ENCODE data around the gene CLCA2. TPM values are rescaled to one million over a fixed set of nuclear protein-coding genes. Genes with fewer than 3 reads are reported as not detected.

CLCA2 gene
- total and polyA plus RNA-seq, 2 of the 8 experiments (the other 6 are each of a cell fraction or from before 2014, with no cell fraction given), result not detected

DNA sequence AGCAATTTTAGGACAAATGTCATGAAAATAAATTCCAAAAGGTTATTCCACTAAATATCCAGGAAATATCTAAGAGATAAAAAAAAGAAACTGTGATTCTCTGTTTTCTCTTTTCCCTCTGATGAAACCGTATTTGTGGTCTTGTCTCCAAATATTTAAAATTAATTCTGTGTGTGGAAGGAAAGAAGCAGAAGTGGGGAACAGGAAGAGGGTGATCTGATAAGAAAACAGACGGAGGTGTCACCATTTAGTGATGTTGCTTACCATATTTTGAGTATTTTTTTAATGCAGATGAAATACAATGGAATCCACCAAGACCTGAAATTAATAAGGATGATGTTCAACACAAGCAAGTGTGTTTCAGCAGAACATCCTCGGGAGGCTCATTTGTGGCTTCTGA, 74.3 kb downstream of the CLCA2 start:
- no peak overlapping the region for H3K4ac ChIP-seq (replicated peaks; ENCODE audit: insufficient read length, low read depth, low read length)
- H3K4me1 ChIP-seq (replicated peaks in 1 of 4; ENCODE audit: control insufficient read depth in 3 of 4, insufficient read depth in 4 of 4, low read length in 3 of 4), result peaks cover 1 to 11% (median 5%) of the 10 kb centered on the region in 4 experiments
- no peak overlapping the region for H3K4me3 ChIP-seq (ENCODE audit: extremely low read depth in 1 of 4, insufficient read depth in 2 of 4, low read depth in 3 of 4, low read length in 4 of 4)
- no peak overlapping the region for H4K5ac ChIP-seq (ENCODE audit: insufficient read length, low read depth, low read length)
- POLR2A ChIA-PET (ENCODE audit: partially characterized antibody), result no interaction called here
- H4K20me1 ChIP-seq (replicated peaks in 1 of 2; ENCODE audit: control insufficient read depth in 1 of 2, insufficient read depth in 2 of 2, low read length in 2 of 2), result no peaks in the 10 kb centered on the region
- no peak overlapping the region for H2BK20ac ChIP-seq (ENCODE audit: low read length)
- no peaks in the 10 kb centered on the region for H3K27me3 ChIP-seq (replicated peaks in 1 of 4; ENCODE audit: control insufficient read depth in 3 of 4, extremely low read depth in 1 of 4, insufficient read depth in 3 of 4, low read length in 3 of 4)
- no peak overlapping the region for H3K14ac ChIP-seq (ENCODE audit: insufficient read length)
- H3K9ac ChIP-seq (replicated peaks in 1 of 4; ENCODE audit: extremely low read depth in 1 of 4, low read depth in 3 of 4, low read length in 3 of 4), result no peak overlapping the region
- H3K79me2 ChIP-seq (ENCODE audit: control insufficient read depth in 1 of 2, insufficient read depth in 2 of 2, low read length in 2 of 2), result no peaks in the 10 kb centered on the region
- no peak overlapping the region for H2BK120ac ChIP-seq (replicated peaks; ENCODE audit: low read depth, low read length)
- H4K91ac ChIP-seq (replicated peaks; ENCODE audit: insufficient read length, low read length), result no peak overlapping the region
- FAIRE-seq (no peak), DNase-seq (ENCODE audit: low read depth in 1 of 2, low spot score in 2 of 2) (no peak)
- no peak overlapping the region for H2BK12ac ChIP-seq (ENCODE audit: low read depth, low read length)
- no peak overlapping the region for H2AFZ ChIP-seq (ENCODE audit: low read length)
- no peak overlapping the region for H3K23ac ChIP-seq (ENCODE audit: insufficient read length)
- no peak overlapping the region for H2BK5ac ChIP-seq (ENCODE audit: low read depth, low read length)
- H4K8ac ChIP-seq (ENCODE audit: extremely low read depth, insufficient read depth, low read length), result no peak overlapping the region
- H3K79me1 ChIP-seq (ENCODE audit: low read depth, low read length), result no peaks in the 10 kb centered on the region
- H3K23me2 ChIP-seq (ENCODE audit: low read depth, low read length), result no peaks in the 10 kb centered on the region
- H3K27ac ChIP-seq (ENCODE audit: low read depth, low read length), result no peak overlapping the region
- H3K4me2 ChIP-seq (ENCODE audit: insufficient read depth in 1 of 2, low read depth in 2 of 2, low read length in 2 of 2), result no peak overlapping the region
- 79% methylated on average over 3 of the region's 3 CpGs; no CpG with 5 or more reads in 1 of the 2 experiments for WGBS, 2 experiments (ENCODE audit: extremely low coverage in 1 of 2, insufficient coverage in 1 of 2, insufficient read length in 1 of 2, insufficient replicate concordance in 2 of 2, low coverage in 1 of 2, low lambda C conversion rate in 2 of 2, missing lambda C conversion rate in 1 of 2)
- peaks cover 0 to 7% of the 10 kb centered on the region in 2 experiments; a peak in 2 of 4 replicates for H3K9me3 ChIP-seq (ENCODE audit: insufficient read depth in 2 of 2, low read depth in 1 of 2, low read length in 1 of 2)
- CTCF ChIA-PET (ENCODE audit: partially characterized antibody), result interaction anchor here (0.6 to 3.4 kb wide), 11 partner anchors 14 to 804 kb away, joined by 3 to 45 read pairs (median 6); no protein-coding TSS in a partner anchor
- H2BK15ac ChIP-seq (ENCODE audit: low read length), result no peak overlapping the region
- no peak overlapping the region for H2AK5ac ChIP-seq (ENCODE audit: low read depth, low read length)
- H3K36me3 ChIP-seq (ENCODE audit: control insufficient read depth in 2 of 4, insufficient read depth in 4 of 4, low read length in 3 of 4), result no peaks in the 10 kb centered on the region
- H3K56ac ChIP-seq (replicated peaks; ENCODE audit: insufficient read length, low read depth, low read length), result no peak overlapping the region
- no peak overlapping the region for H3K18ac ChIP-seq (ENCODE audit: extremely low read depth, low read length)
- TF ChIP-seq EZH2 (IDR thresholded peaks at IDR 0.05; ENCODE audit: low read depth, low read length, severe bottlenecking) (no peak), POLR2AphosphoS5 (IDR thresholded peaks at IDR 0.05; ENCODE audit: low read depth, low read length) (no peak), USF2 (IDR thresholded peaks at IDR 0.05; ENCODE audit: low read length) (no peak), CBX5 (IDR thresholded peaks at IDR 0.05; ENCODE audit: low read depth, low read length) (no peak), CREB1 (IDR thresholded peaks at IDR 0.05) (no peak), SIN3A (conservative IDR thresholded peaks at IDR 0.05 in 1 of 2, IDR thresholded peaks at IDR 0.05 in 1 of 2; ENCODE audit: low read depth in 1 of 2, low read length in 2 of 2) (no peak), SP1 (IDR thresholded peaks at IDR 0.05; ENCODE audit: low read depth, low read length) (no peak), ATF2 (IDR thresholded peaks at IDR 0.05; ENCODE audit: low read length) (no peak), TCF12 (IDR thresholded peaks at IDR 0.05; ENCODE audit: low read depth, low read length) (no peak), JUN (IDR thresholded peaks at IDR 0.05; ENCODE audit: low read depth, low read length) (no peak), CBX8 (IDR thresholded peaks at IDR 0.05; ENCODE audit: borderline replicate concordance, low read depth, low read length) (no peak), RFX5 (IDR thresholded peaks at IDR 0.05; ENCODE audit: borderline replicate concordance, low read depth, low read length) (no peak)

All from H1 (cell line).